Left ventricle myocardium inferior (tissue), 1 donor: ENCODE results near the gene KRTAP1-4. TPM values are rescaled to one million over a fixed set of nuclear protein-coding genes. Genes with fewer than 3 reads are reported as not detected.

Experiments
- DNase-seq: peaks from one replicate; pipeline ENCODE4 v3.0.0-alpha.2; 2020
- H3K27ac ChIP-seq: fragments of 200-600 bp; replicated peaks from 2 replicates; pipeline ENCODE4 v1.8.0; 2021
- H3K27me3 ChIP-seq: fragments of 200-600 bp; 2 replicates; pipeline ENCODE4 v1.8.0; 2021; ENCODE audit warnings: low read depth
- H3K36me3 ChIP-seq: fragments of 200-600 bp; 2 replicates; pipeline ENCODE4 v1.8.0; 2021
- H3K4me1 ChIP-seq: fragments of 200-600 bp; 2 replicates; pipeline ENCODE4 v1.8.0; 2021
- H3K4me3 ChIP-seq: fragments of 200-600 bp; 2 replicates; pipeline ENCODE4 v1.8.0; 2021; ENCODE audit warnings: mild to moderate bottlenecking, moderate library complexity
- H3K9me3 ChIP-seq: fragments of 200-600 bp; replicated peaks from 2 replicates; pipeline ENCODE4 v1.8.0; 2021
- CTCF ChIP-seq: fragments of 200-600 bp; IDR thresholded peaks from 2 replicates; pipeline ENCODE4 v1.8.0; 2021; ENCODE audit warnings: antibody characterized with exemption, mild to moderate bottlenecking, borderline replicate concordance
- intact Hi-C: fragments of 100-400 bp; cut with micrococcal nuclease; formaldehyde crosslinking; loops from one replicate; pipeline ENCODE4 v1.11.0; 2022
- total RNA-seq: library from RNA; stranded (reverse); fragmentation: NEBNext Ultra II Directional; extraction: Animal tissue kit (Norgen Biotek cat#: 25700); gene quantifications from one replicate; pipeline ENCODE4 v1.2.1, GENCODE V29; 2021
- donor health status: DM: no; HTN: yes; CAD: no; lungs with severe emphysema.

Gene KRTAP1-4
- total RNA-seq, 1 donor from 2014 or later, result not detected

GRCh38 chr17:40984226-40984625, 45.8 kb downstream of the KRTAP1-4 start, which contains the start of gene KRT40:
Gene KRT40, minus strand, starts transcription at chr17:40984326. Its CDS starts 53 bp downstream, at chr17:40984273.
- intact Hi-C loops, result no loop called here
- TF ChIP-seq CTCF, result no peak
- DNase-seq, result no peak
- no peak within 1 kb of the TSS for H3K27ac ChIP-seq
- no peaks in the 10 kb centered on the region for H3K36me3 ChIP-seq
- H3K4me1 ChIP-seq, result peaks cover 6% of the 10 kb centered on the region
- no peaks in the 10 kb centered on the region for H3K9me3 ChIP-seq
- no peak within 1 kb of the TSS for H3K4me3 ChIP-seq
- H3K27me3 ChIP-seq, result peaks cover 89% of the 10 kb centered on the region

GRCh38 chr17:40981115-40981514, 48.9 kb downstream of the KRTAP1-4 start:
- H3K9me3 ChIP-seq, result no peaks in the 10 kb centered on the region
- no peak for TF ChIP-seq CTCF
- no peaks in the 10 kb centered on the region for H3K36me3 ChIP-seq
- H3K4me1 ChIP-seq, result peaks cover 6% of the 10 kb centered on the region
- DNase-seq, result no peak
- H3K27me3 ChIP-seq, result peaks cover 82% of the 10 kb centered on the region
- H3K4me3 ChIP-seq, result no peak overlapping the region
- no peak overlapping the region for H3K27ac ChIP-seq
- intact Hi-C loops, result no loop called here

- Histone ChIP-seq H3K27me3 (peaks cover 82% of the 10 kb centered on the region), H3K4me1 (peaks cover 6% of the 10 kb centered on the region), H3K36me3 (no peaks in the 10 kb centered on the region), H3K27ac (no peak overlapping the region), H3K4me3 (no peak overlapping the region), H3K9me3 (no peaks in the 10 kb centered on the region)
- intact Hi-C loops, result no loop called here
- TF ChIP-seq CTCF, result no peak
- no peak for DNase-seq
Measured at GRCh38 chr17:40980596-40980995, 49.4 kb downstream of the KRTAP1-4 start.

GRCh38 chr17:40980117-40980516, 49.9 kb downstream of the KRTAP1-4 start:
- Histone ChIP-seq H3K4me3 (no peak overlapping the region), H3K4me1 (peaks cover 6% of the 10 kb centered on the region), H3K9me3 (no peaks in the 10 kb centered on the region), H3K36me3 (no peaks in the 10 kb centered on the region), H3K27ac (no peak overlapping the region), H3K27me3 (peaks cover 83% of the 10 kb centered on the region)
- no peak for DNase-seq
- intact Hi-C loops, result no loop called here
- no peak for TF ChIP-seq CTCF

Other genes starting within 250 kb of the KRTAP1-4 start
- not detected for gene KRT27, start 247.6 kb downstream of the KRTAP1-4 start, total RNA-seq
- not detected for gene KRT28, start 230.2 kb downstream of the KRTAP1-4 start, total RNA-seq
- gene KRT10, start 207.6 kb downstream of the KRTAP1-4 start, total RNA-seq, result 54.7 TPM
- not detected for gene KRT12, start 163.0 kb downstream of the KRTAP1-4 start, total RNA-seq
- not detected for gene KRT20, start 145.0 kb downstream of the KRTAP1-4 start, total RNA-seq
- 0.33 TPM for gene KRT23, start 92.5 kb downstream of the KRTAP1-4 start, total RNA-seq
- gene KRT39, start 63.2 kb downstream of the KRTAP1-4 start, total RNA-seq, result not detected
- gene KRT40, start 45.9 kb downstream of the KRTAP1-4 start, total RNA-seq, result not detected
- gene KRTAP3-3, start 36.0 kb downstream of the KRTAP1-4 start, total RNA-seq, result not detected
- not detected for gene KRTAP3-2, start 30.3 kb downstream of the KRTAP1-4 start, total RNA-seq
- gene KRTAP3-1, start 21.1 kb downstream of the KRTAP1-4 start, total RNA-seq, result not detected
- gene KRTAP1-5, start 3.0 kb downstream of the KRTAP1-4 start, total RNA-seq, result not detected
- not detected for gene KRTAP1-3, start 4.7 kb upstream of the KRTAP1-4 start, total RNA-seq
- not detected for gene KRTAP1-1, start 11.3 kb upstream of the KRTAP1-4 start, total RNA-seq
- not detected for gene KRTAP2-1, start 17.1 kb upstream of the KRTAP1-4 start, total RNA-seq
- gene KRTAP2-2, start 25.0 kb upstream of the KRTAP1-4 start, total RNA-seq, result not detected
- not detected for gene KRTAP2-3, start 29.9 kb upstream of the KRTAP1-4 start, total RNA-seq
- gene KRTAP2-4, start 35.7 kb upstream of the KRTAP1-4 start, total RNA-seq, result not detected
- not detected for gene KRTAP4-7, start 54.0 kb upstream of the KRTAP1-4 start, total RNA-seq
- gene KRTAP4-8, start 67.9 kb upstream of the KRTAP1-4 start, total RNA-seq, result not detected
- gene KRTAP4-16, start 72.0 kb upstream of the KRTAP1-4 start, total RNA-seq, result not detected
- gene KRTAP4-9, start 75.2 kb upstream of the KRTAP1-4 start, total RNA-seq, result not detected
- gene KRTAP4-11, start 88.2 kb upstream of the KRTAP1-4 start, total RNA-seq, result not detected
- gene KRTAP4-12, start 94.0 kb upstream of the KRTAP1-4 start, total RNA-seq, result not detected
- not detected for gene KRTAP4-6, start 110.3 kb upstream of the KRTAP1-4 start, total RNA-seq
- not detected for gene KRTAP4-5, start 119.6 kb upstream of the KRTAP1-4 start, total RNA-seq
- not detected for gene KRTAP4-4, start 130.6 kb upstream of the KRTAP1-4 start, total RNA-seq
- gene KRTAP4-3, start 138.0 kb upstream of the KRTAP1-4 start, total RNA-seq, result not detected
- gene KRTAP4-2, start 148.0 kb upstream of the KRTAP1-4 start, total RNA-seq, result not detected
- gene KRTAP4-1, start 154.7 kb upstream of the KRTAP1-4 start, total RNA-seq, result not detected
- gene KRTAP9-1, start 159.7 kb upstream of the KRTAP1-4 start, total RNA-seq, result not detected
- not detected for gene KRTAP9-2, start 196.5 kb upstream of the KRTAP1-4 start, total RNA-seq
- not detected for gene KRTAP9-3, start 202.3 kb upstream of the KRTAP1-4 start, total RNA-seq
- not detected for gene KRTAP9-8, start 207.8 kb upstream of the KRTAP1-4 start, total RNA-seq
- gene KRTAP9-4, start 219.5 kb upstream of the KRTAP1-4 start, total RNA-seq, result not detected
- not detected for gene KRTAP9-9, start 225.2 kb upstream of the KRTAP1-4 start, total RNA-seq
- not detected for gene KRTAP9-6, start 235.2 kb upstream of the KRTAP1-4 start, total RNA-seq
- not detected for gene KRTAP9-7, start 245.5 kb upstream of the KRTAP1-4 start, total RNA-seq